ENCODE data around the gene SHBG.

SHBG gene

DNA sequence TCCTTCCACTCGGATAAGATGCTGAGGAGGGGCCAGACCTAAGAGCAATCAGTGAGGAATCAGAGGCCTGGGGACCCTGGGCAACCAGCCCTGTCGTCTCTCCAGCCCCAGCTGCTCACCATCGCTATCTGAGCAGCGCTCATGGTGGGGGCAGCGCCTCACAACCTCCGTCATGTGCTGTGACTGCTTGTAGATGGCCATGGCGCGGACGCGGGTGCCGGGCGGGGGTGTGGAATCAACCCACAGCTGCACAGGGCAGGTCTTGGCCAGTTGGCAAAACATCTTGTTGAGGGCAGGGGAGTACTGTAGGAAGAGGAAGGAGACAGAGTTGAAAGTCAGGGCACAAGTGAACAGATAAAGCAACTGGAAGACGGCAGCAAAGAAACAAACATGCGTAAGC, 45.0 kb downstream of the SHBG start:
- WGBS, 2 experiments (ENCODE audit: insufficient coverage in 2 of 2) = 98 to 100% methylated on average over 11 to 12 of the region's 14 CpGs
- Histone ChIP-seq H3K27ac (ENCODE audit: low read depth, low read length, severe bottlenecking) (no peak overlapping the region), H3K4me3 (ENCODE audit: extremely low read depth, insufficient read depth, low read length, poor library complexity, severe bottlenecking) (no peak overlapping the region), H3K9me3 (ENCODE audit: control insufficient read depth, low read length) (peaks cover 11% of the 10 kb centered on the region), H3K36me3 (ENCODE audit: control insufficient read depth, insufficient read depth, low read length) (peaks cover 61% of the 10 kb centered on the region), H3K4me1 (ENCODE audit: control insufficient read depth, insufficient read depth, low read length, poor library complexity, severe bottlenecking) (peaks cover 21% of the 10 kb centered on the region)

DNA sequence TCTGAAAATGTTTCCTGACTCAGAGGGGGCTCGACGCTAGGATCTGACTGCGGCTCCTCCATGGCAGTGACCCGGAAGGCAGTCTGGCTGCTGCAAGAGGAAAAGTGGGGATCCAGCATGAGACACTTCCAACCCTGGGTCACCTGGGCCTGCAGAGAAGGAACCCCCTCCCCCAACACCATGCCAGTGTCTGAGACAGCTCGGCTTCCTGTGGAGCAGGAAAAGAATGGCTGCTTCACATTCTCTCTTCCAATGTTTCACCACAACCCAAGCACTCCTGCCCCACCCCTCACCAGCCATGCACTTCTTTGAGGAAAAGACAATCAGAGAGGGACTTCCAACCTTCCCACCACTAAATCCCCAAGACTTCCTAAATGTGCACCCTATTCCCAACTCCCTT, 46.6 kb downstream of the SHBG start:
- H3K36me3 ChIP-seq (ENCODE audit: control insufficient read depth, insufficient read depth, low read length) = peaks cover 49% of the 10 kb centered on the region
- peaks cover 11% of the 10 kb centered on the region for H3K9me3 ChIP-seq (ENCODE audit: control insufficient read depth, low read length)
- peaks cover 21% of the 10 kb centered on the region for H3K4me1 ChIP-seq (ENCODE audit: control insufficient read depth, insufficient read depth, low read length, poor library complexity, severe bottlenecking)
- WGBS, 2 experiments (ENCODE audit: insufficient coverage in 2 of 2) = 51% methylated on average over 5 of the region's 5 CpGs; no CpG with 5 or more reads in 1 of the 2 experiments
- no peak overlapping the region for H3K4me3 ChIP-seq (ENCODE audit: extremely low read depth, insufficient read depth, low read length, poor library complexity, severe bottlenecking)
- peak overlapping the region; percentile 57 for H3K27ac ChIP-seq (ENCODE audit: low read depth, low read length, severe bottlenecking)

- no peak overlapping the region for H3K4me3 ChIP-seq (ENCODE audit: extremely low read depth, insufficient read depth, low read length, poor library complexity, severe bottlenecking)
- peaks cover 11% of the 10 kb centered on the region for H3K9me3 ChIP-seq (ENCODE audit: control insufficient read depth, low read length)
- H3K36me3 ChIP-seq (ENCODE audit: control insufficient read depth, insufficient read depth, low read length) = peaks cover 40% of the 10 kb centered on the region
- 49 to 54% methylated on average over 8 to 10 of the region's 10 CpGs for WGBS, 2 experiments (ENCODE audit: insufficient coverage in 2 of 2)
- peaks cover 21% of the 10 kb centered on the region for H3K4me1 ChIP-seq (ENCODE audit: control insufficient read depth, insufficient read depth, low read length, poor library complexity, severe bottlenecking)
- H3K27ac ChIP-seq (ENCODE audit: low read depth, low read length, severe bottlenecking) = no peak overlapping the region
These were observed 47.6 kb downstream of the SHBG start for GRCh38 chr17:7677388-7678067.
